Hepatocyte (in vitro differentiated cells): ENCODE measurements around the gene HYAL3. TPM values are rescaled to one million over a fixed set of nuclear protein-coding genes. Genes with fewer than 3 reads are reported as not detected.

Experiments used
- DNase-seq: peaks from one replicate; pipeline ENCODE4 v3.0.0-alpha.2; 2016; ENCODE audit warnings: low spot score
- H2AFZ ChIP-seq: fragments of 200-600 bp; sonication (generic); 2 replicates; pipeline ENCODE4 v1.6.0; 2016; ENCODE audit warnings: antibody characterized with exemption, mild to moderate bottlenecking
- H3K27ac ChIP-seq: fragments of 200-600 bp; sonication (generic); 2 replicates; pipeline ENCODE4 v1.5.1; 2016; ENCODE audit warnings: mild to moderate bottlenecking
- H3K27me3 ChIP-seq: fragments of 200-600 bp; sonication (generic); 2 replicates; pipeline ENCODE4 v1.6.1; 2016
- H3K36me3 ChIP-seq: fragments of 200-600 bp; sonication (generic); replicated peaks from 2 replicates; pipeline ENCODE4 v1.5.1; 2016; ENCODE audit warnings: low read depth; ENCODE audit not compliant: insufficient read depth
- H3K4me1 ChIP-seq: fragments of 200-600 bp; sonication (generic); 2 replicates; pipeline ENCODE4 v1.5.1; 2016; ENCODE audit warnings: mild to moderate bottlenecking, moderate library complexity; ENCODE audit not compliant: insufficient read depth
- H3K4me2 ChIP-seq: fragments of 200-600 bp; sonication (generic); 2 replicates; pipeline ENCODE4 v1.6.0; 2016
- H3K4me3 ChIP-seq: fragments of 200-600 bp; sonication (generic); 2 replicates; pipeline ENCODE4 v1.5.1; 2016; ENCODE audit warnings: mild to moderate bottlenecking
- H3K79me2 ChIP-seq: fragments of 200-600 bp; sonication (generic); 2 replicates; pipeline ENCODE4 v1.6.0; 2017; ENCODE audit warnings: mild to moderate bottlenecking
- H3K9me2 ChIP-seq: fragments of 200-600 bp; sonication (generic); replicated peaks from 2 replicates; pipeline ENCODE4 v1.6.0; 2017; ENCODE audit warnings: mild to moderate bottlenecking; ENCODE audit not compliant: insufficient read depth
- H3K9me3 ChIP-seq: fragments of 200-600 bp; sonication (generic); 2 replicates; pipeline ENCODE4 v1.5.1; 2016; ENCODE audit warnings: low read depth, mild to moderate bottlenecking
- H4K20me1 ChIP-seq: fragments of 200-600 bp; sonication (generic); 2 replicates; pipeline ENCODE4 v1.6.0; 2016; ENCODE audit warnings: mild to moderate bottlenecking; ENCODE audit not compliant: insufficient read depth, poor library complexity, severe bottlenecking
- CTCF ChIP-seq: fragments of 200-600 bp; sonication (generic); IDR thresholded peaks from 2 replicates; pipeline ENCODE4 v1.5.1; 2016; ENCODE audit warnings: antibody characterized with exemption, mild to moderate bottlenecking; ENCODE audit not compliant: poor library complexity
- EZH2 ChIP-seq: fragments of 200-600 bp; sonication (generic); IDR thresholded peaks from 2 replicates; pipeline ENCODE4 v1.6.1; 2016; ENCODE audit warnings: antibody characterized with exemption, mild to moderate bottlenecking, borderline replicate concordance
- EZH2phosphoT487 ChIP-seq: fragments of 200-600 bp; sonication (generic); IDR thresholded peaks from one replicate; pipeline ENCODE4 v1.6.1; 2018; ENCODE audit warnings: antibody characterized with exemption, mild to moderate bottlenecking, low read depth, moderate library complexity; ENCODE audit not compliant: unreplicated experiment, severe bottlenecking
- WGBS: methylation state at CpG from one replicate; pipeline ENCODE4 v1.1.6; 2016; ENCODE audit warnings: low lambda C conversion rate; ENCODE audit errors: missing lambda C conversion rate; 5-methylcytosine and 5-hydroxymethylcytosine counted together
- polyA plus RNA-seq: library from polyadenylated mRNA; unstranded; fragments of >200 nt; fragmentation: Nextera tagmentation; extraction: Ambion mirVana; gene quantifications from 2 replicates; pipeline ENCODE4 v1.2.1, GENCODE V29; 2016
- total RNA-seq: library from RNA; depleted of rRNA; stranded (reverse); fragments of >200 nt; gene quantifications from 2 replicates; pipeline ENCODE4 v1.2.3, GENCODE V29; 2014

Gene HYAL3
- total and polyA plus RNA-seq, 2 experiments from 2014 or later = 3.7 to 7.0 TPM

- H3K4me1 ChIP-seq = peaks cover 24% of the 10 kb centered on the region
- H3K27ac ChIP-seq = peak overlapping the region; percentile 92
- no peak overlapping the region for H2AFZ ChIP-seq
- peaks cover under 1% of the 10 kb centered on the region for H3K27me3 ChIP-seq
- peaks cover 3% of the 10 kb centered on the region for H4K20me1 ChIP-seq
- peaks cover 47% of the 10 kb centered on the region for H3K79me2 ChIP-seq
- H3K4me2 ChIP-seq = peak overlapping the region; percentile 93
- DNase-seq = no peak
- no peak for TF ChIP-seq EZH2phosphoT487
- TF ChIP-seq EZH2 = no peak
- no peak for TF ChIP-seq CTCF
- H3K9me3 ChIP-seq = no peaks in the 10 kb centered on the region
- H3K9me2 ChIP-seq = no peaks in the 10 kb centered on the region
- H3K36me3 ChIP-seq = no peaks in the 10 kb centered on the region
- whole genome bisulfite sequencing = 85% methylated on average over 5 of the region's 5 CpGs
- no peak overlapping the region for H3K4me3 ChIP-seq
Observed at GRCh38 chr3:50334339-50335075, 35.3 kb upstream of the HYAL3 start.

DNA sequence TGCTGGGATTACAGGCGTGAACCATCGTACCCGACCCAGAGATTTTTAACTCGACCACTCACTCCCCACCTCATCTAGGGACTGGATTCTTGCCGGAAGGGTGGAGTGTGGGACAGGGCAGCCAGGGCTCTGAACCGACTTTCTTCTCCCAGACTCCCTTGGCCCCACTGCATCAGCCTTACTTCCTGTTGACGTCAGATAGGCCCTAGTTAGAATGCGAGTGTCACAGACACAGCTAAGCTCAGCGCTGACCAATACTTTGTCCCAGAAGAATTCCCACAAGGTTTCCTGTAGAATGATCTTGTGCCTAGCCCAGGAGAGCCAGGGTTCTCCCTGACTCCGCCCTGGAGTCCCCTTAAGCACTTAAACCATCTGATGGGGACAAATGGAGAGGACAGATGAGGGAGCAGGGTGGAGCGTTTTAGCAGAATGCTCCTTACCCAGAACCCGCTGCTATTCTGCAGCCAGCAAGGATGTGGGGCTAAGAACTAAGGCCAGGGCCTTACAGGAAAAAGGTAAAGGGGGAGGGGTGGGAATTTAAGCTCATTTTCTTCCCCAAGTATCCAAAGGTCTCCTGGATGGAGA, 34.6 kb upstream of the HYAL3 start:
- WGBS = 88% methylated on average over 12 of the region's 12 CpGs
- Histone ChIP-seq H4K20me1 (peaks cover 3% of the 10 kb centered on the region), H3K79me2 (peaks cover 47% of the 10 kb centered on the region), H2AFZ (no peak overlapping the region), H3K4me1 (peaks cover 24% of the 10 kb centered on the region), H3K36me3 (no peaks in the 10 kb centered on the region), H3K4me3 (no peak overlapping the region), H3K9me3 (no peaks in the 10 kb centered on the region), H3K27me3 (no peaks in the 10 kb centered on the region), H3K27ac (no peak overlapping the region), H3K9me2 (no peaks in the 10 kb centered on the region), H3K4me2 (peak overlapping the region; percentile 93)
- no peak for TF ChIP-seq EZH2phosphoT487
- TF ChIP-seq CTCF = no peak
- TF ChIP-seq EZH2 = no peak
- DNase-seq = no peak

GRCh38 chr3:50331364-50331907, 32.2 kb upstream of the HYAL3 start:
- H3K27ac ChIP-seq = no peak overlapping the region
- H4K20me1 ChIP-seq = peaks cover 5% of the 10 kb centered on the region
- TF ChIP-seq EZH2 (no peak), EZH2phosphoT487 (no peak), CTCF (no peak)
- WGBS = 99% methylated on average over 15 of the region's 19 CpGs
- peaks cover 22% of the 10 kb centered on the region for H3K4me1 ChIP-seq
- no peaks in the 10 kb centered on the region for H3K9me2 ChIP-seq
- no peaks in the 10 kb centered on the region for H3K36me3 ChIP-seq
- DNase-seq = no peak
- no peaks in the 10 kb centered on the region for H3K9me3 ChIP-seq
- H3K27me3 ChIP-seq = no peaks in the 10 kb centered on the region
- no peak overlapping the region for H3K4me2 ChIP-seq
- H2AFZ ChIP-seq = no peak overlapping the region
- H3K4me3 ChIP-seq = no peak overlapping the region
- H3K79me2 ChIP-seq = peaks cover 60% of the 10 kb centered on the region
